ENCODE data around the gene BNIP3. TPM values are rescaled to one million over a fixed set of nuclear protein-coding genes. Genes with fewer than 3 reads are reported as not detected.

Gene BNIP3
- total and polyA plus RNA-seq, 3 donors from 2014 or later, result 36.7 to 93.4 (median 61.5) TPM

DNA sequence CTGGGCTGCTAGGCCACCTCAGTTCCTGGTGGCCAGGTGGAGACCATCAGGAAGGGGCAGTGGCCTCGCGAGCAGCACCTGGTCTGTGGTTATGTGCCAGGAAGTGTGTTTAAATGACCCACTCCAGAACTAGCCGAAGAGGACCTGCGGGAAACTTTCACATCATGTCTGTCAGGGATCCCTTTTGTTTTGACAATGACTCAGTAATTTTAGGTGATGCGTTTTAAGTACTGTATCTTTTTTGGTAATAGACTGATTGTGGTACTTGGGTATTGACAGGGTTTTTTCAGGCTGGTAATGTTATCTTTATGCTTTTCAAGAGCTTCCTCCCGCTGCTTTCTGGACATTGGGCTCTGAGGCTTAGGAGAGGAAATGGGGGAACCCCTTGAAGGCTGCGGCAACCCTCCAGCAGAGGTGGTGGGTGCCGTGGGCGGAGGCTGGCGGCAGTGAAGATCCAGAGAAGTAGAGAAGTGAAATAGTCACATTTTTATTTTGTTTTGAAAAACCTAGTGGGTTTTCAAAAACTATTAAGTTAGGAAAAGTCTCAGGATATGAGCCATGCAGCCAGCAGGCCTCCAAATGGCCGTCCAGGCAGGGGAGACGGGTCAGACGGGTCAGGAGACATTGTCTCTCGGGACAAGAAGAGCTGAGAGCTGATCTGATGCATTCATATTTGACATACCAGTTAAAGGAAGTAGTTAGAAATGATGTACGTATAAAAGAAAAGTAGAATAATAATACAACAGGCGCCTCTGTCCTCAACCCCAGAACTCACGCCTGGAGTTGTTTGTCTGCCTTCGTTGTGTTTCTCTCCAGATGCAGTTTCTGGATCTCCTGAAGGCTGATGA lies 53.3 kb downstream of the BNIP3 start:
- no peaks in the 10 kb centered on the region for H3K27me3 ChIP-seq
- no peak for DNase-seq
- no peaks in the 10 kb centered on the region for H3K9me3 ChIP-seq
- no peaks in the 10 kb centered on the region for H3K36me3 ChIP-seq (ENCODE audit: low read depth, missing control alignments)
- peaks cover 43% of the 10 kb centered on the region for H3K4me1 ChIP-seq
- TF ChIP-seq POLR2A (IDR thresholded peaks at IDR 0.05), result no peak
- TF ChIP-seq, protein P1, sequence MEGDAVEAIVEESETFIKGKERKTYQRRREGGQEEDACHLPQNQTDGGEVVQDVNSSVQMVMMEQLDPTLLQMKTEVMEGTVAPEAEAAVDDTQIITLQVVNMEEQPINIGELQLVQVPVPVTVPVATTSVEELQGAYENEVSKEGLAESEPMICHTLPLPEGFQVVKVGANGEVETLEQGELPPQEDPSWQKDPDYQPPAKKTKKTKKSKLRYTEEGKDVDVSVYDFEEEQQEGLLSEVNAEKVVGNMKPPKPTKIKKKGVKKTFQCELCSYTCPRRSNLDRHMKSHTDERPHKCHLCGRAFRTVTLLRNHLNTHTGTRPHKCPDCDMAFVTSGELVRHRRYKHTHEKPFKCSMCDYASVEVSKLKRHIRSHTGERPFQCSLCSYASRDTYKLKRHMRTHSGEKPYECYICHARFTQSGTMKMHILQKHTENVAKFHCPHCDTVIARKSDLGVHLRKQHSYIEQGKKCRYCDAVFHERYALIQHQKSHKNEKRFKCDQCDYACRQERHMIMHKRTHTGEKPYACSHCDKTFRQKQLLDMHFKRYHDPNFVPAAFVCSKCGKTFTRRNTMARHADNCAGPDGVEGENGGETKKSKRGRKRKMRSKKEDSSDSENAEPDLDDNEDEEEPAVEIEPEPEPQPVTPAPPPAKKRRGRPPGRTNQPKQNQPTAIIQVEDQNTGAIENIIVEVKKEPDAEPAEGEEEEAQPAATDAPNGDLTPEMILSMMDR (IDR thresholded peaks at IDR 0.05), result no peak
- intact Hi-C loops (cut with DNase I; ENCODE audit: low total_unique reads), result no loop called here
- WGBS, 2 donors, result 57 to 58% methylated on average over 16 to 18 of the region's 18 CpGs
- H3K4me3 ChIP-seq, result no peak overlapping the region
- peak overlapping the region; percentile 47 to 74 for H3K27ac ChIP-seq

DNA sequence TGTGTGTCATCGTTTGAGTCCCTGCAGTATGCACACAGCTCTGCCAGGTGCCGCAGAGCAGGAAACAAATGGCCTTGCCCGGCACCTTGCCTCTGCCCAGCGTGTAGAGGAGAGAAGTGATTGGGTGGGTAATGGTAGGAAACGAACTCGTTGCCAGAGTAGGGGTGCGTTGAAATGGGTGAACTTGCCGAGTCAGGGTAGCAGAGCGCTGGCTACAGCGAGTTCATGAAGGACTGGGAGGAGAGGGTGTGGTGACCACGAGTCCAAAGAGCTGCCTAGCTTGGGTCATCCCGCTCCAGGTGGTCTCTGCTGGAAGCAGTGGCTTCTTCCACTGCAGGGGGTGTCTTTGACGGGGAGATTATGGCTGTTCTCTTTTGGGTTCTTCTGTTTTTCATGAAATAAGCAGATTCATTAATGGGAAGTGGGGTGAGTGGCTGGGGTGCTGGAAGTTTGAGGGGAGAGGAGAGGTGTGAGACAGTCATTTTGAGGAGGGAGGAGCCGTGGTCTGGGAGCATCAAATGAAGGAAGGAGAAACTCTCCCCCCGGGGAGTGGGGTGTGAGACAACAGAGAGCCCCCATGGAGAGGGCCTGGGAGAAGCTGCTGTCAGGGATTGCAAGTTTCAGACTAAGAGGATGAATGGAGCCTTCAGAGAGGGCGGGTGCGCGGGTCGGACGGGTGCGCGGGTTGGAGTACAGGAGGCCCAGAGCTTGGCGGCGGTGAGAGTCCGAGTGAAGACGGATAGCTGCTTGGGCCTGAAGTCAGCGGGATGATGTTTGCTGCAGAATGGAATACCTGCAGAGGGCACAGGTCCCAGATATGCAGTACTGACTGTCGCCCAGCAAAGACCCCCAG lies 54.8 kb downstream of the BNIP3 start:
- intact Hi-C loops (cut with DNase I; ENCODE audit: low total_unique reads), result no loop called here
- 94 to 95% methylated on average over 28 of the region's 28 CpGs for WGBS, 2 donors
- TF ChIP-seq, protein P1 (IDR thresholded peaks at IDR 0.05), result no peak
- no peak for TF ChIP-seq POLR2A (IDR thresholded peaks at IDR 0.05)
- no peak overlapping the region for H3K27ac ChIP-seq
- no peak for DNase-seq
- H3K36me3 ChIP-seq (ENCODE audit: low read depth, missing control alignments), result no peaks in the 10 kb centered on the region
- H3K9me3 ChIP-seq, result no peaks in the 10 kb centered on the region
- peaks cover 28% of the 10 kb centered on the region for H3K4me1 ChIP-seq
- no peak overlapping the region for H3K4me3 ChIP-seq
- H3K27me3 ChIP-seq, result no peaks in the 10 kb centered on the region

DNA sequence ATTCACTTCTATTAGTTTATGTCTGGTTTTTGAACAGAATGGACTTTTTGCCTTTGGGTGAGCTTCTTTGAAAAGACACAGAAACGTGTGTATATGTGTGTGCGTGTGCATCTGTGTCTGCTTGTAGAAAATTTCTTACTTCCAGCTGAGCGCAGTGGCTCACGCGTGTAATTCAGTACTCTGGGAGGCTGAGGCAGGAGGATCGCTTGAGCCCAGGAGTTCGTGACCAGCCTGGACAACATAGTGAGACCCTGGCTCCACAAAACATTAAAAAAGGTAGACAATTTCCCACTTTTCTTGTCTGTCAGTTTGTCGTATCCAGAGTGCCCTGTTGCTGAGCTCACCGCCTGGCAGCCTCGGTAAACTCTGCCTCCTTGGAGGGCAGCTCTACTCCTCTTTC lies 55.5 kb downstream of the BNIP3 start:
- 97% methylated on average over 10 of the region's 10 CpGs for WGBS, 2 donors
- no peak for TF ChIP-seq POLR2A (IDR thresholded peaks at IDR 0.05)
- TF ChIP-seq, protein P1 (IDR thresholded peaks at IDR 0.05), result no peak
- Histone ChIP-seq H3K36me3 (ENCODE audit: low read depth, missing control alignments) (no peaks in the 10 kb centered on the region), H3K27me3 (no peaks in the 10 kb centered on the region), H3K9me3 (no peaks in the 10 kb centered on the region), H3K4me1 (peaks cover 20% of the 10 kb centered on the region), H3K4me3 (no peak overlapping the region), H3K27ac (no peak overlapping the region)
- no peak for DNase-seq
- intact Hi-C loops (cut with DNase I; ENCODE audit: low total_unique reads), result no loop called here

DNA sequence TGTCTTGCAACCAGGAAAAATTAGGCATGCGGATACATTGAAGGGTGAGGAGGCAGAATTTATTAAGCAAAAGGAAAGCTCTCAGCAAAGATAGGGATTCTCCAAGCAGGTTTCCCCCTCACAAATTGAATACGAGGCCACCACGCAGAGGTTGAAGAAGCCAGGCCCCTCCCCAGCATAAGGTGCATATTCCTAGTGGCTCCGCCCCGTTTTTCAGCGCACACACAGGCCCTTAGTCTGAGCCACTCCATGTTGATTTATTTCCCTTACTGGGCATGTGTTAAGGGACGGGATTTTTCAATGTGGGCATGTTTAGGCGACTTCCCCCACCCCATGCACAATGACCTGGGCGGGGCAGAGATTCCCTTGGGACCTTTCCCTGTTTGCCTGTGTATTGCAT lies 56.0 kb downstream of the BNIP3 start:
- Histone ChIP-seq H3K36me3 (ENCODE audit: low read depth, missing control alignments) (no peaks in the 10 kb centered on the region), H3K27me3 (no peaks in the 10 kb centered on the region), H3K9me3 (no peaks in the 10 kb centered on the region), H3K4me1 (peaks cover 15% of the 10 kb centered on the region), H3K27ac (no peak overlapping the region), H3K4me3 (no peak overlapping the region)
- WGBS, 2 donors, result 95 to 96% methylated on average over 9 of the region's 9 CpGs
- TF ChIP-seq POLR2A (IDR thresholded peaks at IDR 0.05), result no peak
- TF ChIP-seq, protein P1 (IDR thresholded peaks at IDR 0.05), result no peak
- intact Hi-C loops (cut with DNase I; ENCODE audit: low total_unique reads), result no loop called here
- DNase-seq, result no peak

Data from testis (tissue), 3 donors.